K562 (cell line): Measurements from ENCODE around the gene CELSR3. TPM values are rescaled to one million over a fixed set of nuclear protein-coding genes. Genes with fewer than 3 reads are reported as not detected.

Experiments
- ATAC-seq: fragments of 200-7000 bp; cut with Tn5 transposase; 3 replicates; pipeline ENCODE4 v1.9.1; 2020; ENCODE audit warnings: moderate library complexity
- BruUV-seq: library from RNA; stranded (reverse); fragments of 400-500 nt; replicated peaks from 2 replicates; lab custom pipeline; 2021; lab: Mats Ljungman, UMichigan
- CTCF ChIA-PET: fragments of 300-600 bp; formaldehyde crosslinking; extraction: SDS; loops from one replicate; lab custom pipeline; 2021; ENCODE audit warnings: low intra/inter-chr PET ratio; lab: Yijun Ruan, JAX
- POLR2A ChIA-PET: fragments of 300-600, 350-650 bp; sonication (Branson Sonifier 250); formaldehyde crosslinking; extraction: SDS; loops from one replicate; lab custom pipeline; 2021; ENCODE audit warnings: antibody characterized with exemption, inconsistent platforms; lab: Yijun Ruan, JAX
- DNase-seq, 4 experiments: peaks; one replicate each; pipeline versions ENCODE4 v3.0.0 to v3.0.0-alpha.2; 2011 to 2018; ENCODE audit warnings: low spot score in 3 of 4, mixed read lengths in 3 of 4; ENCODE audit errors: extremely low read depth in 1 of 4
- FAIRE-seq: peaks from 2 replicates; lab custom pipeline; 2011; peaks lifted over from hg19 to GRCh38; lab: Jason Lieb, UNC
- H2AFZ ChIP-seq: 2 replicates; pipeline ENCODE4 v1.6.0; 2011; ENCODE audit warnings: low read depth, low read length, control low read depth, inconsistent platforms
- H3K27ac ChIP-seq: fragments of 200-600 bp; 3 replicates; pipeline ENCODE4 v1.8.0; 2011; ENCODE audit warnings: low read depth, mild to moderate bottlenecking, control low read depth, inconsistent platforms, low read length, moderate library complexity, mixed read lengths; ENCODE audit errors: extremely low read depth
- H3K27me3 ChIP-seq, 2 experiments: fragments of 300-600 bp in 1 of 2; 2 replicates in 1 of 2; 3 replicates in 1 of 2; pipeline versions ENCODE4 v1.6.0 to v1.8.0; 2011; ENCODE audit warnings: inconsistent platforms in 2 of 2, low read length in 2 of 2, mild to moderate bottlenecking in 1 of 2, mixed read lengths in 1 of 2, moderate library complexity in 1 of 2; ENCODE audit not compliant: control insufficient read depth in 2 of 2, insufficient read depth in 2 of 2
- H3K36me3 ChIP-seq: fragments of 300-600 bp; 3 replicates; pipeline ENCODE4 v1.8.0; 2011; ENCODE audit warnings: mild to moderate bottlenecking, low read length, inconsistent platforms; ENCODE audit not compliant: control insufficient read depth, insufficient read depth
- H3K4me1 ChIP-seq, 2 experiments: fragments of 200-600 bp in 1 of 2; replicated peaks in 1 of 2; 2 replicates in 1 of 2; 3 replicates in 1 of 2; pipeline versions ENCODE4 v1.5.1 to v1.8.0; 2011; ENCODE audit warnings: inconsistent platforms in 2 of 2, low read length in 2 of 2, mild to moderate bottlenecking in 1 of 2, mixed read lengths in 1 of 2, moderate library complexity in 1 of 2; ENCODE audit not compliant: control insufficient read depth in 2 of 2, insufficient read depth in 2 of 2
- H3K4me2 ChIP-seq: 2 replicates; pipeline ENCODE4 v1.6.1; 2011; ENCODE audit warnings: low read length, control low read depth, inconsistent platforms, mixed read lengths; ENCODE audit not compliant: insufficient read depth
- H3K4me3 ChIP-seq: fragments of 200-600 bp; sonication (generic), shearing (Covaris generic); 2 replicates; pipeline ENCODE4 v1.5.1; 2016; ENCODE audit warnings: control low read depth, inconsistent platforms
- H3K79me2 ChIP-seq: fragments of 200-600 bp; 3 replicates; pipeline ENCODE4 v1.8.0; 2011; ENCODE audit warnings: low read length, inconsistent platforms; ENCODE audit not compliant: control insufficient read depth, insufficient read depth
- H3K9ac ChIP-seq, 2 experiments: 2 replicates each; pipeline versions ENCODE4 v1.6.0 to v1.6.1; 2011; ENCODE audit warnings: low read depth in 2 of 2, low read length in 2 of 2, control low read depth in 1 of 2, inconsistent platforms in 1 of 2, mild to moderate bottlenecking in 1 of 2, mixed read lengths in 1 of 2; ENCODE audit not compliant: insufficient read depth in 1 of 2
- H3K9me1 ChIP-seq: one replicate; pipeline ENCODE4 v1.6.0; 2011; ENCODE audit warnings: inconsistent platforms, mild to moderate bottlenecking, low read length, moderate library complexity; ENCODE audit not compliant: control insufficient read depth, insufficient read depth
- H3K9me3 ChIP-seq: replicated peaks from 2 replicates; pipeline ENCODE4 v1.5.1; 2011; ENCODE audit warnings: low read depth, low read length, inconsistent platforms; ENCODE audit not compliant: control insufficient read depth, insufficient read depth
- H4K20me1 ChIP-seq: replicated peaks from 2 replicates; pipeline ENCODE4 v1.6.1; 2011; ENCODE audit warnings: low read length, inconsistent platforms, mixed read lengths; ENCODE audit not compliant: control insufficient read depth, insufficient read depth
- AFF1 ChIP-seq, 2 experiments: fragments of 450-650 bp; IDR thresholded peaks; 2 replicates each; pipeline ENCODE4 v1.6.1; 2018; ENCODE audit warnings: mild to moderate bottlenecking in 2 of 2, low read depth in 1 of 2; ENCODE audit not compliant: partially characterized antibody in 2 of 2
- CBFA2T3 ChIP-seq: fragments of 450-650 bp; IDR thresholded peaks from 2 replicates; pipeline ENCODE4 v1.6.1; 2017
- GABPB1 ChIP-seq: sonication (generic); formaldehyde crosslinking; IDR thresholded peaks from 2 replicates; pipeline ENCODE4 v1.8.0; 2022; ENCODE audit warnings: mild to moderate bottlenecking, missing genetic modification reagents
- HMGN3 ChIP-seq: IDR thresholded peaks from 2 replicates; pipeline ENCODE4 v1.6.1; 2011; ENCODE audit warnings: borderline replicate concordance, low read depth, mild to moderate bottlenecking, mixed read lengths, low read length; ENCODE audit not compliant: insufficient read length; ENCODE audit errors: extremely low read depth
- KDM5B ChIP-seq: fragments of 200-600 bp; sonication (generic); IDR thresholded peaks from 2 replicates; pipeline ENCODE4 v1.6.1; 2012; ENCODE audit warnings: low read depth, mild to moderate bottlenecking, moderate library complexity, low read length, control low read depth, inconsistent platforms; ENCODE audit not compliant: insufficient replicate concordance
- RBBP5 ChIP-seq: fragments of 200-600 bp; sonication (generic); IDR thresholded peaks from 2 replicates; pipeline ENCODE4 v1.6.1; 2012; ENCODE audit warnings: borderline replicate concordance, mild to moderate bottlenecking, low read length, control low read depth, inconsistent platforms; ENCODE audit not compliant: insufficient read depth, poor library complexity, severe bottlenecking
- SAFB2 ChIP-seq: fragments of 200-400 bp; formaldehyde crosslinking; IDR thresholded peaks from 2 replicates; pipeline ENCODE4 v1.6.1; 2018; ENCODE audit warnings: borderline replicate concordance, low read length, low read depth, moderate library complexity; ENCODE audit not compliant: severe bottlenecking
- TBP ChIP-seq: optimal IDR thresholded peaks from 2 replicates; pipeline ENCODE3; 2011; ENCODE audit warnings: low read depth, low read length, improper control_type of control experiment
- XRCC3 ChIP-seq: fragments of 450-650 bp; IDR thresholded peaks from 2 replicates; pipeline ENCODE4 v1.6.1; 2017; ENCODE audit warnings: mild to moderate bottlenecking, moderate library complexity
- ZNF316 ChIP-seq: fragments of 450-650 bp; IDR thresholded peaks from 2 replicates; pipeline ENCODE4 v1.6.1; 2016
- in situ Hi-C: fragments of 300-500 bp; cut with MboI; formaldehyde crosslinking; loops from 4 replicates; pipeline ENCODE4 v1.15.0; 2018; ENCODE audit warnings: inconsistent platforms, mixed read lengths
- intact Hi-C: fragments of 100-400 bp; cut with micrococcal nuclease; formaldehyde crosslinking; loops from 2 replicates; pipeline ENCODE4 v1.14.2; 2022
- polyA plus RNA-seq, 8 experiments: library from polyadenylated mRNA; depleted of rRNA in 4 of 8; stranded (reverse) in 5 of 8; unstranded in 3 of 8; fragments of >200 nt; fragmentation: Nextera tagmentation in 2 of 8; fragmentation: Illumina TruSeq in 1 of 8; extraction: Ambion mirVana in 2 of 8; extraction: Trizol in 1 of 8; gene quantifications; 2 replicates each; pipeline versions ENCODE4 v1.2.1 to v1.2.3, GENCODE V29; 2011 to 2014; ENCODE audit warnings: inconsistent platforms in 1 of 8, missing spikeins in 1 of 8
- total RNA-seq, 7 experiments: library from RNA; depleted of rRNA in 6 of 7; stranded (reverse); fragments of >200 nt in 6 of 7; fragmentation: Illumina TruSeq in 2 of 7; extraction: Trizol in 2 of 7; gene quantifications; 2 replicates each; pipeline versions ENCODE4 v1.2.1 to v1.2.3, GENCODE V29; 2011 to 2021; ENCODE audit warnings: low replicate concordance in 1 of 7
- TF ChIP-seq, protein P1 (sequence below): fragments of 250-450 bp; sonication (Bioruptor Pico); IDR thresholded peaks from 2 replicates; pipeline ENCODE4 v1.8.0; 2022; ENCODE audit warnings: inconsistent platforms, mild to moderate bottlenecking, moderate library complexity, borderline replicate concordance
- TF ChIP-seq, protein P2 (sequence below): fragments of 250-450 bp; sonication (Bioruptor Pico); IDR thresholded peaks from 2 replicates; pipeline ENCODE4 v1.8.0; 2021; ENCODE audit warnings: mild to moderate bottlenecking, moderate library complexity

Gene CELSR3
- total and polyA plus RNA-seq, 9 of the 15 experiments (the other 6 are each of a cell fraction or from before 2014, with no cell fraction given), result 0.10 to 2.7 (median 0.76) TPM

GRCh38 chr3:48696601-48697000 lies 33.9 kb upstream of the CELSR3 start:
- Histone ChIP-seq H3K9me1 (no peaks in the 10 kb centered on the region), H4K20me1 (no peaks in the 10 kb centered on the region; the same call in 1 of the 2 replicates), H3K9me3 (no peaks in the 10 kb centered on the region), H3K36me3 (peaks cover 67% of the 10 kb centered on the region), H3K4me3 (no peak overlapping the region), H3K9ac (no peak overlapping the region), H3K27me3 (no peaks in the 10 kb centered on the region), H2AFZ (no peak overlapping the region), H3K27ac (no peak overlapping the region), H3K4me2 (no peak overlapping the region), H3K4me1 (0 out of 5 replicates have a peak, but pooled peaks cover 0 to 4% of the 10 kb centered on the region in 2 experiments), H3K79me2 (peaks cover 56% of the 10 kb centered on the region)
- in situ Hi-C loops, result no loop called here
- BruUV-seq, result no TSS peak
- CTCF ChIA-PET, result no interaction called here
- intact Hi-C loops, result no loop called here
- no peak for DNase-seq
- no peak for ATAC-seq
- FAIRE-seq, result no peak
- POLR2A ChIA-PET, result interaction anchor here (0.8 to 1.7 kb wide), 4 partner anchors 10 to 227 kb away, joined by 3 to 8 read pairs (median 4); no protein-coding TSS in a partner anchor
- TF ChIP-seq TBP (no peak), KDM5B (no peak), XRCC3 (no peak), AFF1 (IDR thresholded peaks at IDR 0.05; ENCODE audit: low read depth in 1 of 2, partially characterized antibody in 2 of 2) (no peak), GABPB1 (no peak), ZNF316 (no peak), RBBP5 (no peak), SAFB2 (no peak), CBFA2T3 (no peak), HMGN3 (no peak)
- TF ChIP-seq, protein P1, sequence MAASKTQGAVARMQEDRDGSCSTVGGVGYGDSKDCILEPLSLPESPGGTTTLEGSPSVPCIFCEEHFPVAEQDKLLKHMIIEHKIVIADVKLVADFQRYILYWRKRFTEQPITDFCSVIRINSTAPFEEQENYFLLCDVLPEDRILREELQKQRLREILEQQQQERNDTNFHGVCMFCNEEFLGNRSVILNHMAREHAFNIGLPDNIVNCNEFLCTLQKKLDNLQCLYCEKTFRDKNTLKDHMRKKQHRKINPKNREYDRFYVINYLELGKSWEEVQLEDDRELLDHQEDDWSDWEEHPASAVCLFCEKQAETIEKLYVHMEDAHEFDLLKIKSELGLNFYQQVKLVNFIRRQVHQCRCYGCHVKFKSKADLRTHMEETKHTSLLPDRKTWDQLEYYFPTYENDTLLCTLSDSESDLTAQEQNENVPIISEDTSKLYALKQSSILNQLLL (CRISPR knock-in tag), result no peak
- TF ChIP-seq, protein P2, sequence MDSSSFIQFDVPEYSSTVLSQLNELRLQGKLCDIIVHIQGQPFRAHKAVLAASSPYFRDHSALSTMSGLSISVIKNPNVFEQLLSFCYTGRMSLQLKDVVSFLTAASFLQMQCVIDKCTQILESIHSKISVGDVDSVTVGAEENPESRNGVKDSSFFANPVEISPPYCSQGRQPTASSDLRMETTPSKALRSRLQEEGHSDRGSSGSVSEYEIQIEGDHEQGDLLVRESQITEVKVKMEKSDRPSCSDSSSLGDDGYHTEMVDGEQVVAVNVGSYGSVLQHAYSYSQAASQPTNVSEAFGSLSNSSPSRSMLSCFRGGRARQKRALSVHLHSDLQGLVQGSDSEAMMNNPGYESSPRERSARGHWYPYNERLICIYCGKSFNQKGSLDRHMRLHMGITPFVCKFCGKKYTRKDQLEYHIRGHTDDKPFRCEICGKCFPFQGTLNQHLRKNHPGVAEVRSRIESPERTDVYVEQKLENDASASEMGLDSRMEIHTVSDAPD (CRISPR knock-in tag), result no peak
